Breast epithelium (tissue), 4 donors: Measurements from ENCODE around the gene CHKA. TPM values are rescaled to one million over a fixed set of nuclear protein-coding genes. Genes with fewer than 3 reads are reported as not detected.

ENCODE experiments used
- DNase-seq, 2 donors: peaks; one replicate each; pipeline ENCODE4 v3.0.0-alpha.2; 2019; ENCODE audit warnings: low spot score in 2 of 2
- H3K27ac ChIP-seq, 2 donors: fragments of 200-600 bp; sonication (generic) in 1 of 2; one replicate each; pipeline ENCODE4 v1.5.1; 2016 to 2019; ENCODE audit warnings: mild to moderate bottlenecking in 1 of 2
- H3K27me3 ChIP-seq, 2 donors: fragments of 200-600 bp; sonication (generic) in 1 of 2; one replicate each; pipeline versions ENCODE4 v1.5.1 to v1.6.0; 2017 to 2019; ENCODE audit warnings: control low read depth in 1 of 2, mild to moderate bottlenecking in 1 of 2
- H3K36me3 ChIP-seq: fragments of 200-600 bp; one replicate; pipeline ENCODE4 v1.5.1; 2019
- H3K4me1 ChIP-seq, 2 donors: fragments of 200-600 bp; sonication (generic); one replicate each; pipeline ENCODE4 v1.5.1; 2016 to 2019; ENCODE audit warnings: control low read depth in 1 of 2
- H3K4me3 ChIP-seq, 3 donors: fragments of 200-600 bp; sonication (generic); 1 replicate in 2 of 3; 2 replicates in 1 of 3; pipeline ENCODE4 v1.5.1; 2016 to 2019; ENCODE audit warnings: mild to moderate bottlenecking in 3 of 3, moderate library complexity in 2 of 3
- H3K9me3 ChIP-seq, 2 donors: fragments of 200-600 bp; sonication (generic) in 1 of 2; one replicate each; pipeline ENCODE4 v1.5.1; 2016 to 2019; ENCODE audit warnings: control low read depth in 1 of 2
- POLR2A ChIP-seq: fragments of 450-650 bp; IDR thresholded peaks from one replicate; pipeline ENCODE4 v1.6.1; 2016; ENCODE audit warnings: antibody characterized with exemption, mild to moderate bottlenecking, moderate library complexity
- POLR2AphosphoS5 ChIP-seq, 3 donors: sonication (generic); formaldehyde crosslinking; IDR thresholded peaks; one replicate each; pipeline ENCODE4 v1.6.1; 2017; ENCODE audit warnings: antibody characterized with exemption in 3 of 3
- intact Hi-C: fragments of 100-400 bp; cut with DNase I; formaldehyde crosslinking; loops from one replicate; pipeline ENCODE4 v1.15.1; 2023; ENCODE audit warnings: low total_unique reads
- total RNA-seq, 3 donors: library from RNA; depleted of rRNA; stranded (reverse); fragments of >200 nt; gene quantifications; one replicate each; pipeline ENCODE4 v1.1.0, GENCODE V29; 2016
- TF ChIP-seq, protein P1 (sequence below), 3 donors: fragments of 450-650 bp; IDR thresholded peaks; one replicate each; pipeline ENCODE4 v1.5.1; 2016 to 2017; ENCODE audit warnings: antibody characterized with exemption in 3 of 3, mild to moderate bottlenecking in 3 of 3, moderate library complexity in 3 of 3

CHKA gene
- total RNA-seq, 3 donors from 2014 or later = 52.1 to 73.0 (median 71.7) TPM

DNA sequence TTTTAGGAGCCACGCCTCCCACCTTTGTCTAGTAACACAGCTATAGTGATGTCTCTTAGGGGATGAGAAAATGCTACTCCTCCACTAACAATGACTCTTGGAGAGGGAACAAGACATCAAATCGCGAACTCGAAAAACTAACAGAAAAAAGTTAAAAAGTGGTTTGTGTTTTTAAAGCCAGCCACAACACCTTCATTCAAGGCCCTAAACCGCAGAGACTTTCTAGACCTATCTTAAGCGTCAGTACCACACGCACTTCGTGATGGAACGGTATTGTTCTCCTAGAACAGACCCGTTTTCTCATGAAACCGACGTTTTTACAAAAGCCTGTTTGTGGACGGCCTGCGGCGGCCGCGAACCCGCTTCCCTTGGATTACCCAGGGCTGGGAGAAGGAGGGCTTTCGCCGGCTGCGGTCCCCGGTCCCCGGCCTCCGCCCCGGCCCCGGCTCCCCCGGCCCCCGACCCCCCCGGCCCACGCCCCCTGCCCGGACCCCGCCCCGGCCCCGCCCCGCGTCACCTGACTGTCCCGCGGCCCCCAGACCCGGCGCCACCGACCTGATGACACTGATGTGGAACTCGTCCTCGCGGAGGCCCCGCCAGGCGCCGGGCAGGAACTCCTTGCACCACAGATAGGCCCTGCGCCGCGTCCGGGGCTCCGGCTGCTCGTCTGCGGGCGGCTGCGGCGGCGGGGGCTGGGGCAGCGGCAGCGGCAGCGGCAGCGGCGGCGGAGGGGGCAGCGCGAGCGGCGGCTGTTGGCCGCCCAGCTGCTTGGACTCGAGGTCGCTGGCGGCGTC, 718 bp downstream of the CHKA start:
- TF ChIP-seq, protein P1, sequence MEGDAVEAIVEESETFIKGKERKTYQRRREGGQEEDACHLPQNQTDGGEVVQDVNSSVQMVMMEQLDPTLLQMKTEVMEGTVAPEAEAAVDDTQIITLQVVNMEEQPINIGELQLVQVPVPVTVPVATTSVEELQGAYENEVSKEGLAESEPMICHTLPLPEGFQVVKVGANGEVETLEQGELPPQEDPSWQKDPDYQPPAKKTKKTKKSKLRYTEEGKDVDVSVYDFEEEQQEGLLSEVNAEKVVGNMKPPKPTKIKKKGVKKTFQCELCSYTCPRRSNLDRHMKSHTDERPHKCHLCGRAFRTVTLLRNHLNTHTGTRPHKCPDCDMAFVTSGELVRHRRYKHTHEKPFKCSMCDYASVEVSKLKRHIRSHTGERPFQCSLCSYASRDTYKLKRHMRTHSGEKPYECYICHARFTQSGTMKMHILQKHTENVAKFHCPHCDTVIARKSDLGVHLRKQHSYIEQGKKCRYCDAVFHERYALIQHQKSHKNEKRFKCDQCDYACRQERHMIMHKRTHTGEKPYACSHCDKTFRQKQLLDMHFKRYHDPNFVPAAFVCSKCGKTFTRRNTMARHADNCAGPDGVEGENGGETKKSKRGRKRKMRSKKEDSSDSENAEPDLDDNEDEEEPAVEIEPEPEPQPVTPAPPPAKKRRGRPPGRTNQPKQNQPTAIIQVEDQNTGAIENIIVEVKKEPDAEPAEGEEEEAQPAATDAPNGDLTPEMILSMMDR (IDR thresholded peaks at IDR 0.05) = no peak
- H3K4me1 ChIP-seq = peaks cover 4 to 5% of the 10 kb centered on the region in 2 donors
- no peaks in the 10 kb centered on the region for H3K9me3 ChIP-seq
- DNase-seq = peak in 1 of 2 donors; percentile 59
- no peaks in the 10 kb centered on the region for H3K36me3 ChIP-seq
- peak overlapping the region; percentile 99 to 100 for H3K27ac ChIP-seq
- H3K4me3 ChIP-seq = peak overlapping the region; percentile 54 to 95 (median 72)
- H3K27me3 ChIP-seq = no peaks in the 10 kb centered on the region
- intact Hi-C loops = no loop called here

DNA sequence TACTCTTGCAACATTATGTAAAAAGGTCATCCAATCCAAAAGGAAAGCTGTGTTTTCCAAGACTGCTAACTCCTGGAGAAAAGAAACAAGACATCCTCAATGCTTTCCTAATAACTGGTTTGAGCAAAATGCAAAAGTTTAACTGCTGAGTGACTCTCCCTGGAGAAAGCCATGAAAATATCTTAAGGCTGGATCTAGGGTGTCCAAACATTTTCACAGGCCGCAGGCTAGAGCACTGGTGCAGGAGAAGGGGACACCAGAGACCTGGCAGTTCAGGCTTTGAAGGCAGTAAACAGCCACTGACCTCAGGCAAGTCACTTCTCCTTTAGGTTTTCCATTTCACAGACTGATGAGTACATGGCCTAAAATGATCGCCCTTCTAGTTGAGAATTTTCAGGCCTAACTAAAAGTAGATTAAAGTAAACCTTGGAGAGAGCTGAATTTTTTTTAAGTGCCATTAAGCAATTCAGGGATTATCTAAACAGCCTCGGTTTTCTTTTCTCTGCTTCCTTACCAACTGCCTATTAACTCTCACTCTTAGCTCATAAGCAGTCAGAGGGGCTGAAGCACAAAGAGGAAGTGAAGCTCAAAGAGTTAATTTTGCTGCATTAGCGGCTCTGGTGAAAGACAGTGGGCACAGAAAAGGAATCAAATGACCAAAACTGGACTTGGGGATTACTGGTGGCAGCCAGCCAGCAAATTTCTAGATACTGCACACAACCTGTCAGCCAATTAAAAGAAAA, 2.3 kb downstream of the CHKA start:
- no peaks in the 10 kb centered on the region for H3K27me3 ChIP-seq
- peak overlapping the region; percentile 54 to 95 (median 72) for H3K4me3 ChIP-seq
- peaks cover 4 to 5% of the 10 kb centered on the region in 2 donors for H3K4me1 ChIP-seq
- H3K9me3 ChIP-seq = no peaks in the 10 kb centered on the region
- intact Hi-C loops = no loop called here
- TF ChIP-seq POLR2A (no peak), POLR2AphosphoS5 (IDR thresholded peaks at IDR 0.05) (no peak)
- TF ChIP-seq, protein P1 (IDR thresholded peaks at IDR 0.05) = no peak
- DNase-seq = no peak
- peak overlapping the region; percentile 76 to 99 for H3K27ac ChIP-seq
- no peaks in the 10 kb centered on the region for H3K36me3 ChIP-seq

DNA sequence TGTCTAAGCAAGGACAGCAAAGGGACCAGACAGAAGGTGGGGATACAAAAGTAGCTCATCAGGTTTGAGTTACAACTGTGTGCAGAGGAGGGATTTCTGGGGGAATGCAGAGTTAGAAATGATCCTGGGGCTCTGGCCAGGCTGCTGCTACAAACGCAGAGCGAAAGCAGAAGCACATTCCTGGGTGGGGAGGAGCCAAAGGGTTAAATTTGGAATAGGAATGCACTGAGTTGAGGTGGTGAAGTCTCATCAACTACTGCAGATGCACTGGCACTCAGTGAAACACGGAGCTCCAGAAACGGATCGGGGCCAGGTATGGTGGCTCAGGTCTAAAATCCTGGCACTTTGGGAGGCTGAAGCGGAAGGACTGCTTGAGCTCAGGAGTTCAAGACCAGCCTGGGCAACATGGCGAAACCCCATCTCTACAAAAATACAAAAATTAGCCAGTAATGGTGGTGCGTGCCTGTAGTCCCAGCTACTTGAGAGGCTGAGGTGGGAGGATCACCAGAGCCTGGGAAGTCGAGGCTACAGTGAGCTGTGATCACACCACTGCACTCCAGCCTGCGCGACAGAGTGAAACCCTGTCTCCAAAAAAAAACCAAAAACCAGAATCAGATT, 3.2 kb downstream of the CHKA start:
- Histone ChIP-seq H3K9me3 (no peaks in the 10 kb centered on the region), H3K27ac (peak overlapping the region; percentile 76 to 99), H3K36me3 (no peaks in the 10 kb centered on the region), H3K27me3 (no peaks in the 10 kb centered on the region), H3K4me3 (peak overlapping the region in 2 of 3 donors; percentile 72 to 95), H3K4me1 (peaks cover 4 to 5% of the 10 kb centered on the region in 2 donors)
- TF ChIP-seq POLR2A (no peak), POLR2AphosphoS5 (IDR thresholded peaks at IDR 0.05) (no peak)
- TF ChIP-seq, protein P1 (IDR thresholded peaks at IDR 0.05) = no peak
- intact Hi-C loops = no loop called here
- DNase-seq = no peak

DNA sequence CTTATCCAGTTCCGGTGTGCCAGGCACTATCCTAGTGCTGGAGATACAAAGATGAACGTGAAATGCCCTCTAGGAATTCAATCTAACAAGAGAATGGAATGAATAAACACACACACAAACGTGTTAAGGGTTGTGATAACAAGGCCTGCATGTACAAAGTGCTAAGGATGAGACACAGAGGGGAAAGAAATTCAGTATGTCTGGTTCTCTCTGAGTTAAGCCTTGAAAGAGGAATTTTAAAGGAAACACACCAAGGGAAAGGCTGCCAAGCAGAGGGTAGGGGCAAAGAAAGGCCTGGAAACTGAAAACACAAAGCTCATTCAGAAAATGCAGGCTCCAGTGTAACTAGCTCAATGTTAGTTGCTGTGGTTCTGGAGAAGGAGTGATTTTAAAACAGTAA, 4.2 kb downstream of the CHKA start:
- intact Hi-C loops = no loop called here
- Histone ChIP-seq H3K4me1 (peaks cover 1 to 2% of the 10 kb centered on the region in 2 donors), H3K36me3 (no peaks in the 10 kb centered on the region), H3K4me3 (no peak overlapping the region), H3K27ac (peak overlapping the region in 1 of 2 donors; percentile 40), H3K27me3 (no peaks in the 10 kb centered on the region), H3K9me3 (no peaks in the 10 kb centered on the region)
- TF ChIP-seq, protein P1 (IDR thresholded peaks at IDR 0.05) = no peak
- TF ChIP-seq POLR2AphosphoS5 (IDR thresholded peaks at IDR 0.05) (no peak), POLR2A (no peak)
- no peak for DNase-seq
